Upper lobe of left lung (tissue), 4 donors: ENCODE measurements around the gene RXRB.
"Not testable (repeated sequence)": the region's sequence is repeated elsewhere in the genome, so short reads cannot be mapped to it uniquely, and the experiment has no call there.

ENCODE experiments used
- CTCF ChIP-seq, 6 experiments: fragments of 450-650 bp in 4 of 6; fragments of 200-600 bp in 2 of 6; sonication (generic) in 2 of 6; IDR thresholded peaks; one replicate each; pipeline ENCODE4 v1.5.1; 2016 to 2019; ENCODE audit warnings: antibody characterized with exemption in 6 of 6
- EP300 ChIP-seq, 4 donors: sonication (generic); formaldehyde crosslinking; IDR thresholded peaks; one replicate each; pipeline ENCODE4 v1.5.1; 2017; ENCODE audit warnings: antibody characterized with exemption in 4 of 4, control low read depth in 2 of 4
- POLR2A ChIP-seq, 4 donors: fragments of 450-650 bp; IDR thresholded peaks; one replicate each; pipeline ENCODE4 v1.5.1; 2016 to 2017; ENCODE audit warnings: antibody characterized with exemption in 4 of 4, mild to moderate bottlenecking in 2 of 4
- POLR2AphosphoS5 ChIP-seq, 2 donors: sonication (generic); formaldehyde crosslinking; IDR thresholded peaks; one replicate each; pipeline ENCODE4 v1.5.1; 2017; ENCODE audit warnings: antibody characterized with exemption in 2 of 2

GRCh38 chr6:33150560-33150959 lies 49.9 kb downstream of the RXRB start:
- not testable (repeated sequence) for TF ChIP-seq CTCF, EP300, POLR2A, POLR2AphosphoS5 (IDR thresholded peaks at IDR 0.05)
